WI38 (cell line): ENCODE results near the gene DCAF11.

ENCODE experiments used
- H3K4me3 ChIP-seq: 2 replicates; pipeline ENCODE4 v1.5.1; 2011; ENCODE audit warnings: low read depth, mild to moderate bottlenecking, control low read depth, low read length
- CTCF ChIP-seq: IDR thresholded peaks from 2 replicates; pipeline ENCODE4 v1.5.1; 2012; ENCODE audit warnings: low read depth, mild to moderate bottlenecking, control low read depth, low read length

The DCAF11 gene

GRCh38 chr14:24135584-24135833, 20.9 kb downstream of the DCAF11 start:
- TF ChIP-seq CTCF: no peak
- peak overlapping the region; percentile 89 for H3K4me3 ChIP-seq

- TF ChIP-seq CTCF: no peak
- H3K4me3 ChIP-seq: peak within 1 kb of the TSS; percentile 89
Measured at GRCh38 chr14:24135834-24136683, 21.5 kb downstream of the DCAF11 start, which contains the start of gene PSME1. TSS of gene PSME1 (plus strand) at chr14:24136194. CDS start at chr14:24136263, 69 bp downstream.

- TF ChIP-seq CTCF: no peak
- peak overlapping the region; percentile 89 for H3K4me3 ChIP-seq
Measured at GRCh38 chr14:24136684-24137528, 22.3 kb downstream of the DCAF11 start.

GRCh38 chr14:24137529-24138395, 23.2 kb downstream of the DCAF11 start:
- no peak overlapping the region; the same call in 1 of the 2 replicates for H3K4me3 ChIP-seq
- no peak for TF ChIP-seq CTCF

- no peak for TF ChIP-seq CTCF
- H3K4me3 ChIP-seq: no peak overlapping the region
Measured at GRCh38 chr14:24138396-24139271, 24.1 kb downstream of the DCAF11 start.

GRCh38 chr14:24139272-24139934, 24.8 kb downstream of the DCAF11 start:
- TF ChIP-seq CTCF: no peak
- H3K4me3 ChIP-seq: peak overlapping the region; percentile 73; the same call in 1 of the 2 replicates
